ENCODE measurements around the gene KRT79. TPM values are rescaled to one million over a fixed set of nuclear protein-coding genes. Genes with fewer than 3 reads are reported as not detected.

The KRT79 gene
- total RNA-seq, 1 donor from 2014 or later, result not detected

DNA sequence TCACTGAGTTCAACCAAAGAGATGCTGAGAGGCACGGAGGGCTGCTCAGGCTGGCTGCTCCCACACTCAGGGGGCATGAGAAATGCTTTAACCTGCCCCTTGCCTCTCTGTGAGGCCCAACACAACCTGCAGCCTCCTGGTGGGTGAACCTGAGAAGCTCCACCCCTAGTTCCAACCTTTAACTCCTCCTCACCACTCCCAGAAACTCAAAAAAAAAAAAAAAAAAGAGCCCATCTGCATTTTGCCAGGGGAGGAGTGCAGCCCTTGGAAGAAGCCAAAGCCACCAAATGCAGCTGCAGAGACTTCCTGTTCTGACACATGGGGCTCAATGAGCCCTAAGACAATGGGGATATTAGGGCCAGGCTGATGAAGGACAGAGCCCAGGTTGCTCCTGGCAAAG, 29.1 kb downstream of the KRT79 start:
- H3K4me1 Mint-ChIP-seq (ENCODE audit: low read depth, unreplicated experiment), result peaks cover 2% of the 10 kb centered on the region
- no peak overlapping the region for H3K27ac Mint-ChIP-seq (ENCODE audit: unreplicated experiment)
- H3K9me3 Mint-ChIP-seq (ENCODE audit: unreplicated experiment), result peaks cover 3% of the 10 kb centered on the region
- no peak for DNase-seq
- H3K36me3 Mint-ChIP-seq (ENCODE audit: unreplicated experiment), result no peaks in the 10 kb centered on the region
- no peak overlapping the region for H3K4me3 Mint-ChIP-seq (ENCODE audit: unreplicated experiment)
- TF ChIP-seq, protein P1, sequence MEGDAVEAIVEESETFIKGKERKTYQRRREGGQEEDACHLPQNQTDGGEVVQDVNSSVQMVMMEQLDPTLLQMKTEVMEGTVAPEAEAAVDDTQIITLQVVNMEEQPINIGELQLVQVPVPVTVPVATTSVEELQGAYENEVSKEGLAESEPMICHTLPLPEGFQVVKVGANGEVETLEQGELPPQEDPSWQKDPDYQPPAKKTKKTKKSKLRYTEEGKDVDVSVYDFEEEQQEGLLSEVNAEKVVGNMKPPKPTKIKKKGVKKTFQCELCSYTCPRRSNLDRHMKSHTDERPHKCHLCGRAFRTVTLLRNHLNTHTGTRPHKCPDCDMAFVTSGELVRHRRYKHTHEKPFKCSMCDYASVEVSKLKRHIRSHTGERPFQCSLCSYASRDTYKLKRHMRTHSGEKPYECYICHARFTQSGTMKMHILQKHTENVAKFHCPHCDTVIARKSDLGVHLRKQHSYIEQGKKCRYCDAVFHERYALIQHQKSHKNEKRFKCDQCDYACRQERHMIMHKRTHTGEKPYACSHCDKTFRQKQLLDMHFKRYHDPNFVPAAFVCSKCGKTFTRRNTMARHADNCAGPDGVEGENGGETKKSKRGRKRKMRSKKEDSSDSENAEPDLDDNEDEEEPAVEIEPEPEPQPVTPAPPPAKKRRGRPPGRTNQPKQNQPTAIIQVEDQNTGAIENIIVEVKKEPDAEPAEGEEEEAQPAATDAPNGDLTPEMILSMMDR (IDR thresholded peaks at IDR 0.05; ENCODE audit: partially characterized antibody, unreplicated experiment), result no peak
- H3K27me3 Mint-ChIP-seq (ENCODE audit: unreplicated experiment), result peaks cover 7% of the 10 kb centered on the region

DNA sequence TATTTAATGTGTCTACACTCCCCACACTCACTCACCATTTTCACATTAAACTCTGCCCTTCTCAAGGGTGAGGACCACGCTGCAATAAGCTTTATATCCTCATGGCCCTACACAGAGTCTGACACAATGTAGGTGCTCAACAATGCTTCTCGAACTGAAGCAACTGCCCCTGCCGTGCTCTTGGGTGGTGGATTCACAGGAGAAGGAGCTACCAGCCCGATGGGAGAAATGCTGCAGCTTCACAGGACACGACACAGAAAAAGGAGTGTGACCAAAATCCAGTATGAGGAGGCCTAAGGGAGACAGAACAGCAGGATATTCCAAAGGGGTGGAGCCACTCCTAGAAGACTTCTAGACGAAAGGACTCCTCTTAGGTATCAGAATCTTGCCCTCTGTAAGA, 31.7 kb downstream of the KRT79 start:
- Mint-ChIP-seq H3K4me1 (ENCODE audit: low read depth, unreplicated experiment) (peaks cover 2% of the 10 kb centered on the region), H3K27ac (ENCODE audit: unreplicated experiment) (no peak overlapping the region), H3K9me3 (ENCODE audit: unreplicated experiment) (peaks cover 3% of the 10 kb centered on the region), H3K4me3 (ENCODE audit: unreplicated experiment) (peak overlapping the region; percentile 28), H3K27me3 (ENCODE audit: unreplicated experiment) (peaks cover 4% of the 10 kb centered on the region), H3K36me3 (ENCODE audit: unreplicated experiment) (no peaks in the 10 kb centered on the region)
- TF ChIP-seq, protein P1 (IDR thresholded peaks at IDR 0.05; ENCODE audit: partially characterized antibody, unreplicated experiment), result no peak
- DNase-seq, result no peak

DNA sequence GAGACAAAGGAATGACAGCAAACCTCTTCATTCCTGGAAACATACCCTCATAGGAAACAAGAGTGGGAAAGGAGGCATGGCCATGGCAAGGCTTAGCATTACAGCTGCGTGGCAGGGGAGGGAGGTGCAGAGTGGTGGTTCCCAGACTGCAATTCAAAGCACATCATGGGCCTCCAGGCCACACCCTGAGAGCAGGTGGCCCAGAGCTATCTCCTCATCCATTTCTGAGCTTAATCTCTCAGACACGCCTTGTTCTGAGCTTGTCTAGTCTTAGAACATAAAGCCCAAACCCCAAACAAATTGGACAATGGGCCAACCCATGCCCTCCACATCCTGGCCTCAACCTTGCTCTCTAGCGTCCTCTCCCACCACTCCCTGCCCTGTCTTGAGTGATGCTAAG, 32.3 kb downstream of the KRT79 start:
- Mint-ChIP-seq H3K27me3 (ENCODE audit: unreplicated experiment) (peaks cover 4% of the 10 kb centered on the region), H3K9me3 (ENCODE audit: unreplicated experiment) (peaks cover 3% of the 10 kb centered on the region), H3K27ac (ENCODE audit: unreplicated experiment) (no peak overlapping the region), H3K4me3 (ENCODE audit: unreplicated experiment) (no peak overlapping the region), H3K4me1 (ENCODE audit: low read depth, unreplicated experiment) (peaks cover 2% of the 10 kb centered on the region), H3K36me3 (ENCODE audit: unreplicated experiment) (no peaks in the 10 kb centered on the region)
- TF ChIP-seq, protein P1 (IDR thresholded peaks at IDR 0.05; ENCODE audit: partially characterized antibody, unreplicated experiment), result no peak
- DNase-seq, result no peak

DNA sequence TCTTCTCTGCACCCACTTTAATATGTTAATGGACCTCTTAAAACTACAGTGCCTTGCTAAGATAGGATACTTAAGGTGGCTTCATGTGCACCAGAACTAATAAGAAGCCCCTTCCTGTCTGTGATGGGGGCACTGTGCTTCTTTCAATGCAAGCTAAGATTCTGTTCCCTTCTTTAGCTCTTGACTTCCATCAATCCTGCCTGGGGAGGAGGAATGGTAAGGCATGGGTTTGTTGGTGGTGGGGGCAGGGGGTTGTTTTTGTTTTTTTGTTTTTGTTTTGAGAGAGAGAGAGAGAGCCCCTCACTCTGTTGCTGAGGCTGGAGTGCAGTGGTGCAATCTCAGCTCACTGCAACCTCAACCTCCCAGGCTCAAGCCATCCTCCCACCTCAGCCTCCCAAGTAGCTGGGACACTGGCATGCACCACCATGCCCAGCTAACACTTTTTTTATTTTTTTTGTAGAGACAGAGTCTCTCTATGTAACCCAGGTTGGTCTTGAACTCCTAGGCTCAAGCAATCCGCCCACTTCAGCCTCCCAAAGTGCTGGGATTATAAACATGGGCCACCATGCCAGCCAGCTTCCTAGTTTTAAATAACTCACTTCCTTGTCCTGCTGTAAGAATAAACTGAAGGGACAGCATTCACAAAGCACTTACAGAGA, 33.7 kb downstream of the KRT79 start:
- peaks cover 3% of the 10 kb centered on the region for H3K9me3 Mint-ChIP-seq (ENCODE audit: unreplicated experiment)
- no peak overlapping the region for H3K4me3 Mint-ChIP-seq (ENCODE audit: unreplicated experiment)
- peaks cover 2% of the 10 kb centered on the region for H3K27me3 Mint-ChIP-seq (ENCODE audit: unreplicated experiment)
- DNase-seq, result no peak
- H3K27ac Mint-ChIP-seq (ENCODE audit: unreplicated experiment), result no peak overlapping the region
- H3K4me1 Mint-ChIP-seq (ENCODE audit: low read depth, unreplicated experiment), result peaks cover 2% of the 10 kb centered on the region
- TF ChIP-seq, protein P1 (IDR thresholded peaks at IDR 0.05; ENCODE audit: partially characterized antibody, unreplicated experiment), result no peak
- no peaks in the 10 kb centered on the region for H3K36me3 Mint-ChIP-seq (ENCODE audit: unreplicated experiment)

DNA sequence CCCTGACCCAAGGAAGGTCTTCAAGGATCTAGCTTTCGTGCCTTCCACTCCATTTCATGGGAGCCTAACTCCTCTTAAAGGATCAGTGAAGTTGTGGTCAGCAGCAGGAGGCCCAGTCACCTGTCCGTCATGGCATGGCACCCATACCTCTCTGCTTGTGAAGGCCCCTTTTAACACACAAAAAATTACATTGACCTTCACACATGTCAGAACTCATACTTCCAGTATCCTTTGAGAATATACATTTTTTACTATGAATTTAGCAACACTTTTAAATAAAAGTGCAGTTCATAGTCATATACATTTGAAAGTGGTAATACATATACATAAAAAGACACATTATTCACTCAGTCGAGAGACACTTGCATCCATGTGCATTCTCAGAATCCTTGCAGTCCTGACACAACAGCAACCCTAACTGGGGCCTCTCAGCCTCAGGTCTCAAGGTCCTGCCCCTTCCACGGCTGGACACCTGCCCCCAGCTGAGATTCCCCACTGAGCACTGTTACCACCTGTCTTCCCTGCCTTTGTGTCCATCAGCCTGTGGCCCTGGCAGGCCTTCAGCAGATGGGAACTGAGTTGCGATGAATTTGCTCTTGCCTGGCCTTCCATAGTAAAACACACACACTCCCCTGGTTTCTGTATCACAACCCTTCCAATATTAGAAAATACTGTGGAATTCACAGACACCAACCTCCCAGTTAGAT, 34.5 kb downstream of the KRT79 start:
- peaks cover 2% of the 10 kb centered on the region for H3K4me1 Mint-ChIP-seq (ENCODE audit: low read depth, unreplicated experiment)
- H3K4me3 Mint-ChIP-seq (ENCODE audit: unreplicated experiment), result no peak overlapping the region
- no peak overlapping the region for H3K27ac Mint-ChIP-seq (ENCODE audit: unreplicated experiment)
- H3K36me3 Mint-ChIP-seq (ENCODE audit: unreplicated experiment), result no peaks in the 10 kb centered on the region
- DNase-seq, result no peak
- TF ChIP-seq, protein P1 (IDR thresholded peaks at IDR 0.05; ENCODE audit: partially characterized antibody, unreplicated experiment), result no peak
- H3K9me3 Mint-ChIP-seq (ENCODE audit: unreplicated experiment), result peaks cover 2% of the 10 kb centered on the region
- H3K27me3 Mint-ChIP-seq (ENCODE audit: unreplicated experiment), result peaks cover 2% of the 10 kb centered on the region

Data from glutamatergic neuron (in vitro differentiated cells).